MM.1S (cell line): ENCODE results near the gene ANO3.

Experiments used
- DNase-seq: peaks from one replicate; pipeline ENCODE4 v3.0.0-alpha.2; 2015
- H2AFZ ChIP-seq: fragments of 300-600 bp; sonication (generic); 2 replicates; pipeline ENCODE4 v1.6.0; 2016; ENCODE audit warnings: antibody characterized with exemption, low read length
- H3F3A ChIP-seq: fragments of 300-600 bp; sonication (generic); 2 replicates; pipeline ENCODE4 v1.6.1; 2016; ENCODE audit warnings: mild to moderate bottlenecking, antibody characterized with exemption, low read length, moderate library complexity, mixed read lengths; ENCODE audit not compliant: insufficient read depth
- H3K27ac ChIP-seq: fragments of 300-600 bp; sonication (generic); 2 replicates; pipeline ENCODE4 v1.5.1; 2016; ENCODE audit warnings: mild to moderate bottlenecking, low read length
- H3K27me3 ChIP-seq: fragments of 300-600 bp; sonication (generic); replicated peaks from 2 replicates; pipeline ENCODE4 v1.6.0; 2016; ENCODE audit warnings: low read length; ENCODE audit not compliant: insufficient read depth
- H3K36me3 ChIP-seq: fragments of 300-600 bp; sonication (generic); replicated peaks from 2 replicates; pipeline ENCODE4 v1.6.1; 2016; ENCODE audit warnings: mild to moderate bottlenecking, low read length, mixed read lengths; ENCODE audit not compliant: insufficient read depth
- H3K4me1 ChIP-seq: fragments of 300-600 bp; sonication (generic); 2 replicates; pipeline ENCODE4 v1.6.1; 2016; ENCODE audit warnings: low read length, mixed read lengths
- H3K4me2 ChIP-seq: fragments of 300-600 bp; sonication (generic); 2 replicates; pipeline ENCODE4 v1.6.0; 2016; ENCODE audit warnings: low read depth, low read length
- H3K4me3 ChIP-seq: fragments of 300-600 bp; sonication (generic); 2 replicates; pipeline ENCODE4 v1.5.1; 2016; ENCODE audit warnings: low read length, mixed read lengths
- H3K79me2 ChIP-seq: fragments of 300-600 bp; sonication (generic); 2 replicates; pipeline ENCODE4 v1.6.1; 2016; ENCODE audit warnings: mixed run types, low read length, mixed read lengths
- H3K9ac ChIP-seq: fragments of 300-600 bp; sonication (generic); 2 replicates; pipeline ENCODE4 v1.6.1; 2016; ENCODE audit warnings: low read length, mixed read lengths
- H3K9me2 ChIP-seq: fragments of 300-600 bp; sonication (generic); replicated peaks from 2 replicates; pipeline ENCODE4 v1.6.1; 2016; ENCODE audit warnings: mild to moderate bottlenecking, low read length, mixed read lengths; ENCODE audit not compliant: insufficient read depth
- H3K9me3 ChIP-seq: fragments of 300-600 bp; sonication (generic); replicated peaks from 2 replicates; pipeline ENCODE4 v1.6.1; 2016; ENCODE audit warnings: mild to moderate bottlenecking, low read length, mixed read lengths; ENCODE audit not compliant: insufficient read depth
- H4K20me1 ChIP-seq: fragments of 300-600 bp; sonication (generic); 2 replicates; pipeline ENCODE4 v1.6.1; 2016; ENCODE audit warnings: mild to moderate bottlenecking, low read length, moderate library complexity, mixed read lengths; ENCODE audit not compliant: insufficient read depth
- CTCF ChIP-seq: fragments of 300-600 bp; sonication (generic); IDR thresholded peaks from 2 replicates; pipeline ENCODE4 v1.5.1; 2016; ENCODE audit warnings: antibody characterized with exemption, low read length, mixed read lengths
- EZH2 ChIP-seq: fragments of 300-600 bp; sonication (generic); optimal IDR thresholded peaks from 2 replicates; pipeline ENCODE3; 2017; ENCODE audit warnings: low read depth, mild to moderate bottlenecking, antibody characterized with exemption, low read length, mixed read lengths
- EZH2phosphoT487 ChIP-seq: fragments of 300-600 bp; sonication (generic); IDR thresholded peaks from 2 replicates; pipeline ENCODE4 v1.6.1; 2018; ENCODE audit warnings: antibody characterized with exemption, low read length

Gene ANO3

GRCh38 chr11:26569646-26570045, 237.7 kb downstream of the ANO3 start:
- no peaks in the 10 kb centered on the region for H3F3A ChIP-seq
- no peak for DNase-seq
- no peak overlapping the region for H2AFZ ChIP-seq

GRCh38 chr11:26571861-26572654, 240.1 kb downstream of the ANO3 start, which contains the start of gene MUC15:
Gene MUC15 (minus strand): TSS chr11:26572263. CDS start chr11:26567094, 5,169 bp downstream.
- Histone ChIP-seq H3K9me2 (no peaks in the 10 kb centered on the region), H3K36me3 (no peaks in the 10 kb centered on the region), H3K79me2 (no peaks in the 10 kb centered on the region), H2AFZ (no peak within 1 kb of the TSS), H3K4me3 (no peak within 1 kb of the TSS), H3K9ac (no peak within 1 kb of the TSS), H3K4me1 (no peaks in the 10 kb centered on the region), H3F3A (no peaks in the 10 kb centered on the region), H3K9me3 (no peaks in the 10 kb centered on the region), H3K4me2 (no peak within 1 kb of the TSS), H3K27me3 (no peaks in the 10 kb centered on the region), H4K20me1 (no peaks in the 10 kb centered on the region), H3K27ac (no peak within 1 kb of the TSS)
- TF ChIP-seq CTCF, result no peak
- TF ChIP-seq EZH2phosphoT487, result no peak
- TF ChIP-seq EZH2, result no peak
- DNase-seq, result no peak

More at GRCh38 chr11:26569646-26570045, 237.7 kb downstream of the ANO3 start:
- H3K36me3 ChIP-seq, result no peaks in the 10 kb centered on the region
- H3K4me2 ChIP-seq, result no peak overlapping the region
- H3K79me2 ChIP-seq, result no peaks in the 10 kb centered on the region
- no peak overlapping the region for H3K4me3 ChIP-seq
- no peaks in the 10 kb centered on the region for H3K9me2 ChIP-seq
- no peak overlapping the region for H3K27ac ChIP-seq
- TF ChIP-seq CTCF (no peak), EZH2phosphoT487 (no peak), EZH2 (no peak)
- no peaks in the 10 kb centered on the region for H3K9me3 ChIP-seq
- no peaks in the 10 kb centered on the region for H3K27me3 ChIP-seq
- H3K9ac ChIP-seq, result no peak overlapping the region
- H3K4me1 ChIP-seq, result no peaks in the 10 kb centered on the region
- no peaks in the 10 kb centered on the region for H4K20me1 ChIP-seq

- no peak overlapping the region for H2AFZ ChIP-seq
- no peak overlapping the region for H3K4me2 ChIP-seq
- no peak overlapping the region for H3K9ac ChIP-seq
- H3F3A ChIP-seq, result no peaks in the 10 kb centered on the region
- H3K79me2 ChIP-seq, result no peaks in the 10 kb centered on the region
- no peaks in the 10 kb centered on the region for H3K9me2 ChIP-seq
- H3K27me3 ChIP-seq, result no peaks in the 10 kb centered on the region
- no peak overlapping the region for H3K27ac ChIP-seq
- no peak for TF ChIP-seq CTCF
- TF ChIP-seq EZH2phosphoT487, result no peak
- TF ChIP-seq EZH2, result no peak
- no peaks in the 10 kb centered on the region for H3K9me3 ChIP-seq
- no peaks in the 10 kb centered on the region for H4K20me1 ChIP-seq
- no peak overlapping the region for H3K4me3 ChIP-seq
- H3K36me3 ChIP-seq, result no peaks in the 10 kb centered on the region
- H3K4me1 ChIP-seq, result no peaks in the 10 kb centered on the region
- DNase-seq, result no peak
Measured at GRCh38 chr11:26572770-26573402, 241.0 kb downstream of the ANO3 start.
